Endothelial cell of umbilical vein (primary cell): ENCODE measurements around the gene ECHDC1. TPM values are rescaled to one million over a fixed set of nuclear protein-coding genes. Genes with fewer than 3 reads are reported as not detected.

Experiments
- BruUV-seq: library from RNA; stranded (reverse); fragments of 400-500 nt; replicated peaks from 2 replicates; lab custom pipeline; 2021; lab: Mats Ljungman, UMichigan
- CTCF ChIA-PET: fragments of 300-600, 350-600 bp; sonication (Branson Sonifier 250); formaldehyde crosslinking; loops from one replicate; lab custom pipeline; 2021; ENCODE audit warnings: antibody characterized with exemption, inconsistent platforms; lab: Charles Lee
- POLR2A ChIA-PET: fragments of 300-600, 350-600 bp; sonication (Branson Sonifier 250); formaldehyde crosslinking; loops from one replicate; lab custom pipeline; 2021; ENCODE audit warnings: antibody characterized with exemption, inconsistent platforms; lab: Charles Lee
- DNase-seq: peaks from one replicate; pipeline ENCODE4 v3.0.0-alpha.2; 2011; ENCODE audit warnings: low read depth, low spot score
- FAIRE-seq: peaks from 2 replicates; lab custom pipeline; 2011; peaks lifted over from hg19 to GRCh38; lab: Jason Lieb, UNC
- H2AFZ ChIP-seq: 2 replicates; pipeline ENCODE4 v1.6.0; 2012; ENCODE audit warnings: low read depth, low read length, control low read depth, inconsistent platforms
- H3K27ac ChIP-seq: 2 replicates; pipeline ENCODE4 v1.5.1; 2011; ENCODE audit warnings: low read depth, mild to moderate bottlenecking, control low read depth, low read length, moderate library complexity; ENCODE audit not compliant: insufficient read depth
- H3K27me3 ChIP-seq, 2 experiments: 2 replicates each; pipeline versions ENCODE4 v1.6.0 to v1.6.1; 2011; ENCODE audit warnings: low read length in 2 of 2, mixed read lengths in 1 of 2; ENCODE audit not compliant: control insufficient read depth in 2 of 2, insufficient read depth in 2 of 2
- H3K36me3 ChIP-seq, 2 experiments: 2 replicates in 1 of 2; 3 replicates in 1 of 2; pipeline ENCODE4 v1.5.1; 2011; ENCODE audit warnings: low read length in 2 of 2, mild to moderate bottlenecking in 1 of 2, moderate library complexity in 1 of 2; ENCODE audit not compliant: control insufficient read depth in 2 of 2, insufficient read depth in 2 of 2; ENCODE audit errors: extremely low read depth in 1 of 2
- H3K4me1 ChIP-seq: 3 replicates; pipeline ENCODE4 v1.5.1; 2011; ENCODE audit warnings: mild to moderate bottlenecking, low read length; ENCODE audit not compliant: control insufficient read depth, insufficient read depth; ENCODE audit errors: extremely low read depth
- H3K4me2 ChIP-seq: 2 replicates; pipeline ENCODE4 v1.6.1; 2011; ENCODE audit warnings: low read length, control low read depth, mixed read lengths; ENCODE audit not compliant: insufficient read depth
- H3K4me3 ChIP-seq, 3 experiments: fragments of 200-600 bp in 1 of 3; sonication (generic), shearing (Covaris generic) in 1 of 3; replicated peaks in 1 of 3; 2 replicates each; pipeline ENCODE4 v1.5.1; 2011 to 2016; ENCODE audit warnings: control low read depth in 3 of 3, low read length in 3 of 3, mild to moderate bottlenecking in 2 of 3, inconsistent platforms in 1 of 3, low read depth in 1 of 3, moderate library complexity in 1 of 3; ENCODE audit not compliant: insufficient read depth in 1 of 3
- H3K79me2 ChIP-seq: 2 replicates; pipeline ENCODE4 v1.6.0; 2012; ENCODE audit warnings: low read length, inconsistent platforms; ENCODE audit not compliant: control insufficient read depth, insufficient read depth
- H3K9ac ChIP-seq: replicated peaks from 2 replicates; pipeline ENCODE3; 2011; ENCODE audit warnings: low read length, control low read depth; ENCODE audit not compliant: insufficient read depth; ENCODE audit errors: extremely low read depth
- H3K9me1 ChIP-seq: replicated peaks from 3 replicates; pipeline ENCODE4 v1.6.0; 2011; ENCODE audit warnings: mild to moderate bottlenecking, low read length; ENCODE audit not compliant: control insufficient read depth, insufficient read depth; ENCODE audit errors: extremely low read depth
- H3K9me3 ChIP-seq: replicated peaks from 2 replicates; pipeline ENCODE4 v1.5.1; 2012; ENCODE audit warnings: low read length, inconsistent platforms; ENCODE audit not compliant: control insufficient read depth, insufficient read depth
- H4K20me1 ChIP-seq: replicated peaks from 2 replicates; pipeline ENCODE3; 2011; ENCODE audit warnings: mild to moderate bottlenecking, low read length; ENCODE audit not compliant: control insufficient read depth, insufficient read depth; ENCODE audit errors: extremely low read depth
- EZH2 ChIP-seq: IDR thresholded peaks from 2 replicates; pipeline ENCODE4 v1.6.1; 2012; ENCODE audit warnings: borderline replicate concordance, low read depth, mild to moderate bottlenecking, moderate library complexity, low read length, inconsistent platforms; ENCODE audit not compliant: severe bottlenecking
- GATA2 ChIP-seq: IDR thresholded peaks from 2 replicates; pipeline ENCODE4 v1.7.0; 2011; ENCODE audit warnings: low read depth, mild to moderate bottlenecking, moderate library complexity, mixed read lengths, low read length; ENCODE audit not compliant: insufficient read length, insufficient read depth
- JUN ChIP-seq: IDR thresholded peaks from 2 replicates; pipeline ENCODE4 v1.6.1; 2011; ENCODE audit warnings: borderline replicate concordance, low read depth; ENCODE audit not compliant: insufficient read length, insufficient read depth
- MYC ChIP-seq: IDR thresholded peaks from one replicate; pipeline ENCODE4 v1.6.1; 2011; ENCODE audit warnings: mild to moderate bottlenecking, low read depth, low read length
- POLR2AphosphoS5 ChIP-seq: IDR thresholded peaks from 2 replicates; pipeline ENCODE4 v1.6.1; 2012; ENCODE audit warnings: low read depth, mild to moderate bottlenecking, control low read depth, low read length, moderate library complexity; ENCODE audit not compliant: insufficient read depth
- dilution Hi-C: fragments of 300-500 bp; cut with MboI; formaldehyde crosslinking; loops from one replicate; pipeline ENCODE4 v1.15.0; 2019; ENCODE audit warnings: low sequenced_read_pairs; ENCODE audit not compliant: extremely low pct_ligation_motif_present
- intact Hi-C: fragments of 100-400 bp; cut with micrococcal nuclease; formaldehyde crosslinking; loops from one replicate; pipeline ENCODE4 v1.10.0; 2022
- polyA plus RNA-seq, 4 experiments: library from polyadenylated mRNA; depleted of rRNA in 3 of 4; stranded (reverse) in 3 of 4; unstranded in 1 of 4; fragments of >200 nt; gene quantifications; 2 replicates each; pipeline versions ENCODE4 v1.2.1 to v1.2.3, GENCODE V29; 2011 to 2012; ENCODE audit warnings: missing spikeins in 1 of 4
- total RNA-seq: library from RNA; stranded (reverse); gene quantifications from 2 replicates; pipeline ENCODE4 v1.2.3, GENCODE V29; 2021
- TF ChIP-seq, protein P1 (sequence below), 2 donors: IDR thresholded peaks; 1 replicate in 1 of 2; 2 replicates in 1 of 2; pipeline ENCODE4 v1.5.1; 2011; ENCODE audit warnings: low read length in 2 of 2, mild to moderate bottlenecking in 2 of 2, moderate library complexity in 2 of 2, control low read depth in 1 of 2, inconsistent platforms in 1 of 2, low read depth in 1 of 2; ENCODE audit not compliant: insufficient read depth in 1 of 2; ENCODE audit errors: extremely low read depth in 1 of 2
- TF ChIP-seq, protein P2 (sequence below): IDR thresholded peaks from 2 replicates; pipeline ENCODE4 v1.6.1; 2011; ENCODE audit not compliant: insufficient read depth, insufficient read length

Gene ECHDC1
- total and polyA plus RNA-seq, 2 donors (not counting 3 experiments of a cell fraction or from before 2014, with no cell fraction given): 8.1 to 36.8 TPM

DNA sequence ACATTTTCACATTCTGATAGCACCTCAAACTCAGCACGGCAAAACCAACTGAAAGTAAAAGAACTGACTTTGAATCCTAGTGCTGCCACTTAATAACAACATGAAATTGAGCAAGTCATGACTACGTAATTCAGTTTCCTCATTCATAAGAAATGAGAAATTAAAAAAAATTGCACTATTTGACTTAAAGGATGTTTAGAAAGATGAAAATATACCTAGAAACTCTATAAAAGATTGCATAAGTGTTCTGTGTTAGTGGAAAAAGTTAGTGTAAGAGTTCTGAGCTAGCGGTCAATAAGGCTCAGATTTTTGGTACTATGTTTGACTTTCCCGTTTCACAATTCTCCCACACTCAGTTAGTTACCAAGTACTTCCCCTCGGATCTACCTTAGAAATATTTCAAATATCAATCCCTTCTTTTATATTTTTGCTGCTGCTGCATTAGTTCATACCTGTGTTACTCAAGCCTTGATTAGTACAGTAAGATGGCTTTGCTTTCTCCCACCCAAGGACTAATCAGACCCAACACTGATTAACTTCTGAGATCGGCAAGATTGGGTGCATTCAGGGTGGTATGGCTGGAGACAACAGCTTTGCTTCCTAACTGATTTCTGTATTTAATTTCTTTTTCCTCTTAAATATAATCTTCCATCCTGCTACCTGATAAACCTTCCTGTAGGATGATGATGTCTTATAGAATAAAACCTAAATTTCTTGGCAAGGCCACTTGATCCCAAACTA lies 25.9 kb downstream of the ECHDC1 start:
- ChIA-PET CTCF (interaction anchor here (0.8 to 1.5 kb wide), 3 partner anchors 19 to 51 kb away, joined by 3 read pairs; partner anchors contain the start of gene RNF146), POLR2A (no interaction called here)
- BruUV-seq: no TSS peak
- intact Hi-C loops (no loop called here), dilution Hi-C loops (no loop called here)
- no peak overlapping the region for H3K27ac ChIP-seq
- no peak overlapping the region for H3K4me2 ChIP-seq
- H4K20me1 ChIP-seq: no peaks in the 10 kb centered on the region
- H3K36me3 ChIP-seq: peaks cover 0 to 2% of the 10 kb centered on the region in 2 experiments
- no peaks in the 10 kb centered on the region for H3K4me1 ChIP-seq
- no peaks in the 10 kb centered on the region for H3K9me1 ChIP-seq
- no peak for DNase-seq
- no peaks in the 10 kb centered on the region for H3K9me3 ChIP-seq
- H3K4me3 ChIP-seq: no peak overlapping the region
- no peaks in the 10 kb centered on the region for H3K27me3 ChIP-seq
- no peak overlapping the region for H3K9ac ChIP-seq
- TF ChIP-seq POLR2AphosphoS5 (no peak), GATA2 (no peak), JUN (no peak), EZH2 (no peak), MYC (no peak)
- TF ChIP-seq, protein P1, sequence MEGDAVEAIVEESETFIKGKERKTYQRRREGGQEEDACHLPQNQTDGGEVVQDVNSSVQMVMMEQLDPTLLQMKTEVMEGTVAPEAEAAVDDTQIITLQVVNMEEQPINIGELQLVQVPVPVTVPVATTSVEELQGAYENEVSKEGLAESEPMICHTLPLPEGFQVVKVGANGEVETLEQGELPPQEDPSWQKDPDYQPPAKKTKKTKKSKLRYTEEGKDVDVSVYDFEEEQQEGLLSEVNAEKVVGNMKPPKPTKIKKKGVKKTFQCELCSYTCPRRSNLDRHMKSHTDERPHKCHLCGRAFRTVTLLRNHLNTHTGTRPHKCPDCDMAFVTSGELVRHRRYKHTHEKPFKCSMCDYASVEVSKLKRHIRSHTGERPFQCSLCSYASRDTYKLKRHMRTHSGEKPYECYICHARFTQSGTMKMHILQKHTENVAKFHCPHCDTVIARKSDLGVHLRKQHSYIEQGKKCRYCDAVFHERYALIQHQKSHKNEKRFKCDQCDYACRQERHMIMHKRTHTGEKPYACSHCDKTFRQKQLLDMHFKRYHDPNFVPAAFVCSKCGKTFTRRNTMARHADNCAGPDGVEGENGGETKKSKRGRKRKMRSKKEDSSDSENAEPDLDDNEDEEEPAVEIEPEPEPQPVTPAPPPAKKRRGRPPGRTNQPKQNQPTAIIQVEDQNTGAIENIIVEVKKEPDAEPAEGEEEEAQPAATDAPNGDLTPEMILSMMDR (IDR thresholded peaks at IDR 0.05; ENCODE audit: extremely low read depth in 1 of 2, insufficient read depth in 1 of 2, low read depth in 1 of 2, low read length in 2 of 2): no peak
- TF ChIP-seq, protein P2, sequence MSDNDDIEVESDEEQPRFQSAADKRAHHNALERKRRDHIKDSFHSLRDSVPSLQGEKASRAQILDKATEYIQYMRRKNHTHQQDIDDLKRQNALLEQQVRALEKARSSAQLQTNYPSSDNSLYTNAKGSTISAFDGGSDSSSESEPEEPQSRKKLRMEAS: no peak
- H3K79me2 ChIP-seq: no peaks in the 10 kb centered on the region
- no peak for FAIRE-seq
- H2AFZ ChIP-seq: no peak overlapping the region
